SK-N-SH (cell line): Measurements from ENCODE around the gene RASIP1. TPM values are rescaled to one million over a fixed set of nuclear protein-coding genes. Genes with fewer than 3 reads are reported as not detected.

ENCODE experiments used
- CTCF ChIA-PET: fragments of 300-600, 350-600 bp; formaldehyde crosslinking; extraction: SDS; loops from one replicate; lab custom pipeline; 2021; lab: Yijun Ruan, JAX
- POLR2A ChIA-PET: fragments of 350-600 bp; sonication (Branson Sonifier 250); formaldehyde crosslinking; extraction: SDS; loops from one replicate; lab custom pipeline; 2020; ENCODE audit warnings: antibody characterized with exemption, inconsistent platforms; lab: Yijun Ruan, JAX
- DNase-seq: peaks from one replicate; pipeline ENCODE4 v3.0.0; 2012
- H2AFZ ChIP-seq: fragments of 200-600 bp; sonication (generic); 2 replicates; pipeline ENCODE4 v1.8.1; 2016; ENCODE audit warnings: antibody characterized with exemption, mild to moderate bottlenecking, low read depth
- H3F3A ChIP-seq: fragments of 200-600 bp; sonication (generic); replicated peaks from 2 replicates; pipeline ENCODE3; 2016; ENCODE audit warnings: antibody characterized with exemption, mild to moderate bottlenecking; ENCODE audit not compliant: insufficient read depth
- H3K27ac ChIP-seq, 2 experiments: fragments of 200-500 bp in 1 of 2; fragments of 200-600 bp in 1 of 2; sonication (Bioruptor generic) in 1 of 2; sonication (generic), shearing (Covaris generic) in 1 of 2; 2 replicates each; pipeline versions ENCODE4 v1.5.1 to v1.6.1; 2014 to 2016; ENCODE audit warnings: low read depth in 2 of 2, inconsistent platforms in 1 of 2, low read length in 1 of 2, mild to moderate bottlenecking in 1 of 2, mixed read lengths in 1 of 2
- H3K27me3 ChIP-seq: fragments of 200-600 bp; sonication (generic), shearing (Covaris generic); 2 replicates; pipeline ENCODE4 v1.6.1; 2016; ENCODE audit warnings: mixed run types; ENCODE audit not compliant: insufficient read depth
- H3K36me3 ChIP-seq, 2 experiments: fragments of 200-500 bp in 1 of 2; fragments of 200-600 bp in 1 of 2; sonication (Bioruptor generic) in 1 of 2; sonication (generic) in 1 of 2; replicated peaks in 1 of 2; 2 replicates each; pipeline versions ENCODE3 to v1.5.1; 2014 to 2016; ENCODE audit warnings: low read length in 1 of 2, mild to moderate bottlenecking in 1 of 2; ENCODE audit not compliant: insufficient read depth in 2 of 2, control insufficient read depth in 1 of 2
- H3K4me1 ChIP-seq, 2 experiments: fragments of 200-500 bp in 1 of 2; fragments of 200-600 bp in 1 of 2; sonication (Bioruptor generic) in 1 of 2; sonication (generic), shearing (Covaris generic) in 1 of 2; 2 replicates each; pipeline versions ENCODE4 v1.5.1 to v1.6.1; 2014 to 2016; ENCODE audit warnings: low read depth in 1 of 2, low read length in 1 of 2, mixed run types in 1 of 2; ENCODE audit not compliant: insufficient read depth in 2 of 2, control insufficient read depth in 1 of 2
- H3K4me2 ChIP-seq: fragments of 200-600 bp; sonication (generic), shearing (Covaris generic); 2 replicates; pipeline ENCODE4 v1.6.1; 2017; ENCODE audit warnings: mixed run types
- H3K4me3 ChIP-seq, 2 experiments: fragments of 200-500 bp in 1 of 2; fragments of 200-600 bp in 1 of 2; sonication (Bioruptor generic) in 1 of 2; sonication (generic), shearing (Covaris generic) in 1 of 2; 2 replicates each; pipeline versions ENCODE4 v1.5.1 to v1.8.1; 2014 to 2016; ENCODE audit warnings: low read depth in 2 of 2, inconsistent platforms in 1 of 2, low read length in 1 of 2, mild to moderate bottlenecking in 1 of 2, mixed read lengths in 1 of 2, moderate library complexity in 1 of 2
- H3K79me2 ChIP-seq: fragments of 200-600 bp; sonication (generic); 2 replicates; pipeline ENCODE4 v1.8.1; 2017; ENCODE audit warnings: mild to moderate bottlenecking; ENCODE audit not compliant: insufficient read depth
- H3K9ac ChIP-seq: fragments of 200-600 bp; sonication (generic); 2 replicates; pipeline ENCODE4 v1.6.1; 2017; ENCODE audit warnings: mixed run types
- H3K9me2 ChIP-seq: fragments of 200-600 bp; sonication (generic); 2 replicates; pipeline ENCODE4 v1.6.1; 2017; ENCODE audit warnings: mixed run types
- H3K9me3 ChIP-seq: fragments of 200-600 bp; sonication (generic); 2 replicates; pipeline ENCODE4 v1.6.1; 2017; ENCODE audit warnings: mixed run types, mild to moderate bottlenecking, moderate library complexity
- H4K20me1 ChIP-seq: fragments of 200-600 bp; sonication (generic); 2 replicates; pipeline ENCODE4 v1.6.1; 2017; ENCODE audit warnings: mild to moderate bottlenecking, mixed run types; ENCODE audit not compliant: insufficient read depth
- CHD2 ChIP-seq: fragments of 150-350 bp; IDR thresholded peaks from 2 replicates; pipeline ENCODE4 v1.6.1; 2018; ENCODE audit warnings: low read length; ENCODE audit not compliant: partially characterized antibody
- EZH2phosphoT487 ChIP-seq: fragments of 200-600 bp; sonication (generic); IDR thresholded peaks from 2 replicates; pipeline ENCODE4 v1.6.1; 2017; ENCODE audit warnings: low read depth, mixed run types, mild to moderate bottlenecking, antibody characterized with exemption, moderate library complexity, borderline replicate concordance
- FOXJ3 ChIP-seq: sonication (generic); formaldehyde crosslinking; IDR thresholded peaks from 2 replicates; pipeline ENCODE4 v1.5.1; 2020; ENCODE audit warnings: mild to moderate bottlenecking, missing genetic modification reagents
- FOXM1 ChIP-seq: IDR thresholded peaks from 2 replicates; pipeline ENCODE4 v1.4.0; 2012; ENCODE audit warnings: low read depth, mild to moderate bottlenecking
- GABPA ChIP-seq: IDR thresholded peaks from 2 replicates; pipeline ENCODE4 v1.4.0; 2012; ENCODE audit warnings: low read depth, mild to moderate bottlenecking
- MXI1 ChIP-seq: IDR thresholded peaks from 2 replicates; pipeline ENCODE4 v1.6.1; 2012; ENCODE audit warnings: mild to moderate bottlenecking, low read depth, low read length, improper control_type of control experiment
- RCOR1 ChIP-seq: fragments of 150-350 bp; IDR thresholded peaks from 2 replicates; pipeline ENCODE4 v1.6.1; 2017; ENCODE audit warnings: antibody characterized with exemption, low read length
- RFX5 ChIP-seq: IDR thresholded peaks from 2 replicates; pipeline ENCODE4 v1.6.1; 2012; ENCODE audit warnings: mild to moderate bottlenecking, improper control_type of control experiment, low read length
- RXRA ChIP-seq: IDR thresholded peaks from 2 replicates; pipeline ENCODE4 v1.4.0; 2012; ENCODE audit warnings: low read depth, mild to moderate bottlenecking, borderline replicate concordance
- SIN3A ChIP-seq: IDR thresholded peaks from 2 replicates; pipeline ENCODE4 v1.6.1; 2012; ENCODE audit warnings: low read depth, mild to moderate bottlenecking, low read length, moderate library complexity, borderline replicate concordance
- TAF1 ChIP-seq: IDR thresholded peaks from 2 replicates; pipeline ENCODE4 v1.6.1; 2012; ENCODE audit warnings: low read depth, mild to moderate bottlenecking, low read length, moderate library complexity, borderline replicate concordance
- TCF12 ChIP-seq: IDR thresholded peaks from 2 replicates; pipeline ENCODE4 v1.4.0; 2012
- WGBS: methylation state at CpG from one replicate; pipeline ENCODE4 v1.1.6; 2017; ENCODE audit warnings: low lambda C conversion rate; 5-methylcytosine and 5-hydroxymethylcytosine counted together
- polyA plus RNA-seq, 3 experiments: library from polyadenylated mRNA; depleted of rRNA; stranded (reverse); fragments of >200 nt; gene quantifications; 2 replicates each; pipeline ENCODE4 v1.2.3, GENCODE V29; 2012
- TF ChIP-seq, protein P1 (sequence below): IDR thresholded peaks from 2 replicates; pipeline ENCODE4 v1.6.1; 2012; ENCODE audit warnings: mild to moderate bottlenecking, low read depth, low read length, moderate library complexity
- TF ChIP-seq, protein P2 (sequence below): IDR thresholded peaks from 2 replicates; pipeline ENCODE4 v1.4.0; 2012; ENCODE audit warnings: low read depth

Gene RASIP1
- polyA plus RNA-seq, 1 of the 3 experiments (the other 2 are of a cell fraction), result 0.41 TPM

DNA sequence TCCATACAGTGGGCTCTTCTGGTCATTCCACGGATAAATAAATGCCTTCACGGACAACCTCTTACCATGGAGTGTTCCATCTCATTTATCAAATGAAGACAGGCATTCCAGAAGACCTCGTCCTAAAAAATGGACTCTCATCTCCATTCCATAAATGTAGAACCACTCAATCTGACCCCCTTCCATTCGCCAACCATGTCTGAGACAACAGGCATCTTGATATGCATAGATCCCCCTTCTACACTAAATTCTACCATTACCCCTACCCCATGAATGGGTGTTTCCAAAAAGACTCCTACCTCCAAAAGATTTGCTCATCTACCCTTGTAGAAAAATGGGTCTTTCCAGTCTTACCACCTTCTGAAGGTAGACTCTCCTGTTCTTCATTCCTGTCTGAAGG, 9.0 kb downstream of the RASIP1 start:
- no peaks in the 10 kb centered on the region for H4K20me1 ChIP-seq
- no peaks in the 10 kb centered on the region for H3K4me1 ChIP-seq
- H3K4me2 ChIP-seq, result no peak overlapping the region
- H3K27ac ChIP-seq, result no peak overlapping the region
- POLR2A ChIA-PET, result no interaction called here
- no peak overlapping the region for H3K9ac ChIP-seq
- no peaks in the 10 kb centered on the region for H3K27me3 ChIP-seq
- no peaks in the 10 kb centered on the region for H3K9me3 ChIP-seq
- no peak for DNase-seq
- WGBS, result 53% methylated on average over 4 of the region's 4 CpGs
- H3F3A ChIP-seq, result no peaks in the 10 kb centered on the region
- H3K79me2 ChIP-seq, result no peaks in the 10 kb centered on the region
- H3K36me3 ChIP-seq, result no peaks in the 10 kb centered on the region
- no peaks in the 10 kb centered on the region for H3K9me2 ChIP-seq
- TF ChIP-seq, protein P1, sequence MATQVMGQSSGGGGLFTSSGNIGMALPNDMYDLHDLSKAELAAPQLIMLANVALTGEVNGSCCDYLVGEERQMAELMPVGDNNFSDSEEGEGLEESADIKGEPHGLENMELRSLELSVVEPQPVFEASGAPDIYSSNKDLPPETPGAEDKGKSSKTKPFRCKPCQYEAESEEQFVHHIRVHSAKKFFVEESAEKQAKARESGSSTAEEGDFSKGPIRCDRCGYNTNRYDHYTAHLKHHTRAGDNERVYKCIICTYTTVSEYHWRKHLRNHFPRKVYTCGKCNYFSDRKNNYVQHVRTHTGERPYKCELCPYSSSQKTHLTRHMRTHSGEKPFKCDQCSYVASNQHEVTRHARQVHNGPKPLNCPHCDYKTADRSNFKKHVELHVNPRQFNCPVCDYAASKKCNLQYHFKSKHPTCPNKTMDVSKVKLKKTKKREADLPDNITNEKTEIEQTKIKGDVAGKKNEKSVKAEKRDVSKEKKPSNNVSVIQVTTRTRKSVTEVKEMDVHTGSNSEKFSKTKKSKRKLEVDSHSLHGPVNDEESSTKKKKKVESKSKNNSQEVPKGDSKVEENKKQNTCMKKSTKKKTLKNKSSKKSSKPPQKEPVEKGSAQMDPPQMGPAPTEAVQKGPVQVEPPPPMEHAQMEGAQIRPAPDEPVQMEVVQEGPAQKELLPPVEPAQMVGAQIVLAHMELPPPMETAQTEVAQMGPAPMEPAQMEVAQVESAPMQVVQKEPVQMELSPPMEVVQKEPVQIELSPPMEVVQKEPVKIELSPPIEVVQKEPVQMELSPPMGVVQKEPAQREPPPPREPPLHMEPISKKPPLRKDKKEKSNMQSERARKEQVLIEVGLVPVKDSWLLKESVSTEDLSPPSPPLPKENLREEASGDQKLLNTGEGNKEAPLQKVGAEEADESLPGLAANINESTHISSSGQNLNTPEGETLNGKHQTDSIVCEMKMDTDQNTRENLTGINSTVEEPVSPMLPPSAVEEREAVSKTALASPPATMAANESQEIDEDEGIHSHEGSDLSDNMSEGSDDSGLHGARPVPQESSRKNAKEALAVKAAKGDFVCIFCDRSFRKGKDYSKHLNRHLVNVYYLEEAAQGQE, result no peak
- TF ChIP-seq, protein P2, sequence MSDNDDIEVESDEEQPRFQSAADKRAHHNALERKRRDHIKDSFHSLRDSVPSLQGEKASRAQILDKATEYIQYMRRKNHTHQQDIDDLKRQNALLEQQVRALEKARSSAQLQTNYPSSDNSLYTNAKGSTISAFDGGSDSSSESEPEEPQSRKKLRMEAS, result no peak
- TF ChIP-seq, all 33 proteins: peak for 0
- Histone ChIP-seq H3K4me3 (no peak overlapping the region), H2AFZ (no peak overlapping the region)
- CTCF ChIA-PET, result no interaction called here

DNA sequence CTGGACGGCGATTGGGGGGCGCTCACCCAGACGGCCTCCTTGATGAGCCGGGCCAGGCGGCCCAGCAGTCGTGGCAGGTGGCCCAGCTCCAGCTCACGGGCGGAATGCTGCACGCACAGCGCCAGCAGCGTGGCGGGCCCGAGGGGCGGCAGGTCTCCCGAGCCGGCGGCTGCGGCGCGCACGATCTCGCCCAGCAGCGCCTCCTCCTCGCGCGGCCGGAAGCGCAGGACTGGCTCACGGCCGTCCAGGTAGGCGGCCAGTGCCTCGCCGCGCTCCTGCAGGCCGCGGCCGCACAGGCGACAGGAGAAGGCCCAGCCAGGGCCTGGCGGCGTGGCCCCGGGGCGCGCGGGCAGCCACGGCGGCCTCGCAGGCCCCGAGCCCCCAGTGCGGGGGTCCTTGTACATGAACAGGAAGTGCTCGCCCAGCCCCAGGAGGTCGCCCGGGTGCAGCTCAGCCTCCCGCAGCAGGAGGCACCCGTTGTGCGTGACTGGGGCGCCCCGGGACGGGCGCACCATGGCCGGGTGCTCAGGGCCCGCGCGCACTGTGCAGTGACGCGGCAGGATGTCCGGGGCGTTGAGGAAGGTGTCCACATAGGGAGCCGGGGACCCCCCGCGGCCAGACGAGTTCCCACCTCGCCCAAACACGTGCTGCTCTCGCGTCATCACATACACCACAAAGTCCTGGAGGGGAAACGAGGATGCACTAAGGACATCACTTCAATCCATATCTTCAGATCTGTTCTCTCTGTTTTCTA, 11.3 kb downstream of the RASIP1 start:
- Histone ChIP-seq H3F3A (peaks cover 13% of the 10 kb centered on the region), H3K27me3 (no peaks in the 10 kb centered on the region), H3K4me3 (no peak overlapping the region), H3K36me3 (no peaks in the 10 kb centered on the region), H2AFZ (no peak overlapping the region), H3K9me2 (no peaks in the 10 kb centered on the region), H3K9ac (no peak overlapping the region), H3K4me2 (no peak overlapping the region), H3K9me3 (no peaks in the 10 kb centered on the region), H3K79me2 (no peaks in the 10 kb centered on the region), H3K4me1 (peaks cover 0 to 11% of the 10 kb centered on the region in 2 experiments; a peak in 3 of 4 replicates), H4K20me1 (no peaks in the 10 kb centered on the region), H3K27ac (no peak overlapping the region)
- DNase-seq, result no peak
- CTCF ChIA-PET, result interaction anchor here (0.8 to 1.3 kb wide), 2 partner anchors 53 to 83 kb away, joined by 3 to 4 read pairs; partner anchors contain the start of gene CA11
- 93% methylated on average over 44 of the region's 77 CpGs for WGBS
- TF ChIP-seq GABPA (no peak), RXRA (no peak), FOXJ3 (CRISPR knock-in tag) (no peak), RFX5 (no peak), EZH2phosphoT487 (no peak), TCF12 (no peak), TAF1 (no peak), RCOR1 (no peak), MXI1 (no peak), CHD2 (no peak), FOXM1 (no peak), SIN3A (no peak)
- TF ChIP-seq, protein P1, result no peak
- TF ChIP-seq, protein P2, result no peak
- POLR2A ChIA-PET, result no interaction called here
